GM12874 (cell line): ENCODE data around the gene HSD17B12.

ENCODE experiments used
- CTCF ChIP-seq: IDR thresholded peaks from 2 replicates; pipeline ENCODE4 v1.5.1; 2011; ENCODE audit warnings: low read depth, mild to moderate bottlenecking, control low read depth, low read length, moderate library complexity; ENCODE audit not compliant: insufficient read depth

The HSD17B12 gene

GRCh38 chr11:43810929-43811596, 130.5 kb downstream of the HSD17B12 start:
- TF ChIP-seq CTCF = no peak

- TF ChIP-seq CTCF = no peak
Observed at GRCh38 chr11:43812471-43812870, 131.9 kb downstream of the HSD17B12 start.

GRCh38 chr11:43818220-43818619, 137.7 kb downstream of the HSD17B12 start:
- TF ChIP-seq CTCF = no peak

GRCh38 chr11:43819926-43820325, 139.4 kb downstream of the HSD17B12 start:
- no peak for TF ChIP-seq CTCF

- TF ChIP-seq CTCF = no peak
Observed at GRCh38 chr11:43823316-43823715, 142.8 kb downstream of the HSD17B12 start.

GRCh38 chr11:43823851-43824250, 143.3 kb downstream of the HSD17B12 start:
- no peak for TF ChIP-seq CTCF

GRCh38 chr11:43825217-43825816, 144.8 kb downstream of the HSD17B12 start:
- TF ChIP-seq CTCF = peak; percentile 46
